Transverse colon (tissue), 4 donors: ENCODE data around the gene EPM2A. TPM values are rescaled to one million over a fixed set of nuclear protein-coding genes. Genes with fewer than 3 reads are reported as not detected.
A peak's percentile ranks its signal among the peaks of the same experiment; 100 is the strongest.

Source experiments
- DNase-seq: peaks from one replicate; pipeline ENCODE4 v3.0.0-alpha.2; 2019
- H3K27ac ChIP-seq, 4 donors: fragments of 200-600 bp; sonication (generic); 2 replicates each; pipeline ENCODE4 v1.5.1; 2016 to 2018; ENCODE audit warnings: inconsistent platforms in 4 of 4
- H3K27me3 ChIP-seq: fragments of 200-600 bp; sonication (generic); 2 replicates; pipeline ENCODE4 v1.5.1; 2017; ENCODE audit warnings: inconsistent platforms
- H3K36me3 ChIP-seq, 4 donors: fragments of 200-600 bp; sonication (generic); 2 replicates each; pipeline ENCODE4 v1.5.1; 2017 to 2019; ENCODE audit warnings: inconsistent platforms in 4 of 4
- H3K4me1 ChIP-seq, 4 donors: fragments of 200-600 bp; sonication (generic); 2 replicates each; pipeline ENCODE4 v1.5.1; 2017 to 2020; ENCODE audit warnings: inconsistent platforms in 4 of 4
- H3K4me3 ChIP-seq, 4 donors: fragments of 200-600 bp; sonication (generic); 1 replicate in 1 of 4; 2 replicates in 3 of 4; pipeline versions ENCODE4 v1.5.1 to v1.6.1; 2017 to 2019; ENCODE audit warnings: inconsistent platforms in 4 of 4
- H3K9me3 ChIP-seq, 2 donors: fragments of 200-600 bp; sonication (generic); 2 replicates each; pipeline ENCODE4 v1.5.1; 2017 to 2019; ENCODE audit warnings: inconsistent platforms in 2 of 2
- CTCF ChIP-seq, 5 experiments: fragments of 200-600 bp in 3 of 5; fragments of 450-650 bp in 2 of 5; sonication (generic) in 3 of 5; IDR thresholded peaks; 1 replicate in 2 of 5; 2 replicates in 3 of 5; pipeline ENCODE4 v1.5.1; 2016 to 2017; ENCODE audit warnings: antibody characterized with exemption in 5 of 5, inconsistent platforms in 3 of 5, mild to moderate bottlenecking in 2 of 5, moderate library complexity in 1 of 5
- EP300 ChIP-seq: sonication (generic); formaldehyde crosslinking; IDR thresholded peaks from one replicate; pipeline ENCODE4 v1.6.1; 2017; ENCODE audit warnings: antibody characterized with exemption, low read depth
- POLR2A ChIP-seq: fragments of 450-650 bp; IDR thresholded peaks from one replicate; pipeline ENCODE4 v1.6.1; 2016; ENCODE audit warnings: antibody characterized with exemption, mild to moderate bottlenecking, moderate library complexity
- POLR2AphosphoS5 ChIP-seq, 3 donors: sonication (generic); formaldehyde crosslinking; IDR thresholded peaks; one replicate each; pipeline ENCODE4 v1.6.1; 2016; ENCODE audit warnings: antibody characterized with exemption in 3 of 3
- WGBS, 2 donors: methylation state at CpG; one replicate each; pipeline ENCODE4 v1.1.5; 2018; ENCODE audit warnings: low coverage in 1 of 2; 5-methylcytosine and 5-hydroxymethylcytosine counted together
- in situ Hi-C, 4 donors: fragments of 200-750 bp; cut with MboI; loops; one replicate each; pipeline versions ENCODE4 v1.15.0 to v1.15.1; 2017; ENCODE audit warnings: low sequenced_read_pairs in 3 of 4, low pct_ligation_motif_present in 1 of 4, low pct_unique_long_range_greater_than_20kb in 1 of 4
- intact Hi-C: fragments of 100-400 bp; cut with DNase I; formaldehyde crosslinking; loops from one replicate; pipeline ENCODE4 v1.15.1; 2023; ENCODE audit warnings: low total_unique reads
- total RNA-seq, 4 donors: library from RNA; depleted of rRNA; stranded (reverse); fragments of >200 nt; gene quantifications; one replicate each; pipeline ENCODE4 v1.1.0, GENCODE V29; 2016

EPM2A gene
- total RNA-seq, 4 donors from 2014 or later = 10.5 to 33.6 (median 11.8) TPM

GRCh38 chr6:145711372-145711771, 23.9 kb downstream of the EPM2A start:
- Histone ChIP-seq H3K4me1 (no peaks in the 10 kb centered on the region), H3K36me3 (no peaks in the 10 kb centered on the region), H3K27ac (no peak overlapping the region), H3K9me3 (no peaks in the 10 kb centered on the region), H3K4me3 (no peak overlapping the region), H3K27me3 (no peaks in the 10 kb centered on the region)
- intact Hi-C loops (no loop called here), in situ Hi-C loops (no loop called here)
- no peak for DNase-seq
- TF ChIP-seq EP300 = no peak
- TF ChIP-seq CTCF (IDR thresholded peaks at IDR 0.05) = no peak
- TF ChIP-seq POLR2A = no peak
- no peak for TF ChIP-seq POLR2AphosphoS5 (IDR thresholded peaks at IDR 0.05)

- Histone ChIP-seq H3K27me3 (no peaks in the 10 kb centered on the region), H3K4me3 (no peak overlapping the region), H3K36me3 (no peaks in the 10 kb centered on the region), H3K9me3 (no peaks in the 10 kb centered on the region), H3K27ac (no peak overlapping the region), H3K4me1 (no peaks in the 10 kb centered on the region)
- TF ChIP-seq EP300 (no peak), CTCF (IDR thresholded peaks at IDR 0.05) (no peak), POLR2A (no peak), POLR2AphosphoS5 (IDR thresholded peaks at IDR 0.05) (no peak)
- WGBS, 2 donors = 97 to 99% methylated on average over 5 of the region's 5 CpGs
- in situ Hi-C loops (no loop called here), intact Hi-C loops (no loop called here)
- no peak for DNase-seq
Measured at GRCh38 chr6:145707397-145707796, 27.9 kb downstream of the EPM2A start.

- no peaks in the 10 kb centered on the region for H3K9me3 ChIP-seq
- no peak for TF ChIP-seq POLR2AphosphoS5 (IDR thresholded peaks at IDR 0.05)
- TF ChIP-seq POLR2A = no peak
- TF ChIP-seq CTCF (IDR thresholded peaks at IDR 0.05) = no peak
- intact Hi-C loops = no loop called here
- no peak overlapping the region for H3K27ac ChIP-seq
- no peaks in the 10 kb centered on the region for H3K4me1 ChIP-seq
- no peak for DNase-seq
- no peaks in the 10 kb centered on the region for H3K27me3 ChIP-seq
- in situ Hi-C loops = no loop called here
- H3K36me3 ChIP-seq = no peaks in the 10 kb centered on the region
- H3K4me3 ChIP-seq = no peak overlapping the region
- WGBS, 2 donors = 79 to 83% methylated on average over 1 to 2 of the region's 2 CpGs
Measured at GRCh38 chr6:145705561-145705960, 29.8 kb downstream of the EPM2A start.

- intact Hi-C loops = no loop called here
- TF ChIP-seq EP300 = no peak
- TF ChIP-seq CTCF (IDR thresholded peaks at IDR 0.05) = peak; percentile 21 to 60 (median 41)
- Histone ChIP-seq H3K4me1 (no peaks in the 10 kb centered on the region), H3K36me3 (no peaks in the 10 kb centered on the region), H3K9me3 (no peaks in the 10 kb centered on the region), H3K4me3 (no peak overlapping the region), H3K27me3 (no peaks in the 10 kb centered on the region), H3K27ac (no peak overlapping the region)
- in situ Hi-C loops = no loop called here
- 39 to 53% methylated on average over 3 of the region's 3 CpGs for WGBS, 2 donors
- DNase-seq = no peak
Measured at GRCh38 chr6:145704143-145704781, 31.1 kb downstream of the EPM2A start.
